GM12874 (cell line): ENCODE results near the gene GZMB.

Experiments used
- CTCF ChIP-seq: IDR thresholded peaks from 2 replicates; pipeline ENCODE4 v1.5.1; 2011; ENCODE audit warnings: low read depth, mild to moderate bottlenecking, control low read depth, low read length, moderate library complexity; ENCODE audit not compliant: insufficient read depth

The GZMB gene

GRCh38 chr14:24607635-24608514, 26.1 kb downstream of the GZMB start:
- no peak for TF ChIP-seq CTCF

GRCh38 chr14:24607081-24607480, 26.9 kb downstream of the GZMB start:
- TF ChIP-seq CTCF = no peak

GRCh38 chr14:24606297-24606696, 27.7 kb downstream of the GZMB start:
- no peak for TF ChIP-seq CTCF

GRCh38 chr14:24605435-24606190, 28.4 kb downstream of the GZMB start:
- TF ChIP-seq CTCF = peak; percentile 96

GRCh38 chr14:24597403-24597802, 36.6 kb downstream of the GZMB start:
- TF ChIP-seq CTCF = no peak

- no peak for TF ChIP-seq CTCF
These were observed 38.7 kb downstream of the GZMB start for GRCh38 chr14:24595073-24595808.
